ENCODE measurements around the gene PPFIA3.
"Not testable (repeated sequence)": the region's sequence is repeated elsewhere in the genome, so short reads cannot be mapped to it uniquely, and the experiment has no call there.

PPFIA3 gene

DNA sequence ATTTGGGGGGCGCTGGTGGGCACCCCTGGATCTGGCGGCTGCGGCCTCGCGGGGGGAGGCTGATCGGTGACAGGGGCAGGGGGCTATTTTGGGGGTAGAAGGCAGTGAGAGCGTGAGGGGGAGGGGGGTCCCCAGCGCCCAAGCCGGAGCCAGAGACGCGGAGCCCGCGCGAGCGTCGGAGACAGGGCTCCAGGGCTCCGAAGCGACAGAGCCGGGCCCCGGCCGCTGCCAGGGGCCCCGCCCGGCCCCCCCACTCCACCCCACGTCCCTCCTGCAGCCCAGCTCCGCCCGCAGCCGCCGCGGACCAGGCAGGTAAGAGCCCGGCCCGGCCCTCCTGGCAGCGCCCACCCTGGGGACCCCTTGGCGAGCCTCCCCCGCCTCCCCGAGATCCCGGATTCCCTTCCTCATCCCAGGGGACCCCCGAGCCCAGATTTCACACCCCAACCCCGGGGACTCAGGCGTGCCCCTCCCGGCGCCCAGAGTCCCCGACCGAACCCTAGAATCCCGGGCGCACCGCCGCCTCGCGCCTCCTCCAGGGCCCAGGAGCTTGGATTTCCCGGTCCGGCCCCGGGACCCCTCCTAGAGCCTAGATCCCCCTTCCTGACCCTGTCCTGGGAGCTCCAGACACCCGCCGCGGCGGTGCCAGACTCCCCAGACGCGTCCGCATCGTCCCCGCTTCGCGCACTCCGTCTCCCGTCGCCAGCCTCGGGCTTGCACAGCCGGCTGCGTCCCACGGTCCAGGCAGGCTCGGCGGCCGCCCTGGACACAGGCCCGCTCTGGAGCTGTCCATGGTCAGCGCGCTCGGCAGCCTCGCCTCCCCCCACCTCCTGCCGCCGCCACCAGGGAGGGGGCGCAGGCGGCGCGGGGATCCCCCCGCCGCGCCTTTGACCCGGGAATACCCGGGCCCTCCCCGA, at the start of gene PPFIA3:
Gene PPFIA3 (plus strand): TSS at position 134 of the 914 bp plus-strand sequence. CDS start 8,330 bp downstream, outside the sequence.
- ChIA-PET CTCF (interaction anchor here (0.5 to 1.8 kb wide), 4 partner anchors 13 to 596 kb away, joined by 3 to 5 read pairs (median 4); no protein-coding TSS in a partner anchor), POLR2A (ENCODE audit: low non-redundant PET) (no interaction called here)
- DNase-seq (ENCODE audit: low spot score) = no peak
- TF ChIP-seq, protein P1, sequence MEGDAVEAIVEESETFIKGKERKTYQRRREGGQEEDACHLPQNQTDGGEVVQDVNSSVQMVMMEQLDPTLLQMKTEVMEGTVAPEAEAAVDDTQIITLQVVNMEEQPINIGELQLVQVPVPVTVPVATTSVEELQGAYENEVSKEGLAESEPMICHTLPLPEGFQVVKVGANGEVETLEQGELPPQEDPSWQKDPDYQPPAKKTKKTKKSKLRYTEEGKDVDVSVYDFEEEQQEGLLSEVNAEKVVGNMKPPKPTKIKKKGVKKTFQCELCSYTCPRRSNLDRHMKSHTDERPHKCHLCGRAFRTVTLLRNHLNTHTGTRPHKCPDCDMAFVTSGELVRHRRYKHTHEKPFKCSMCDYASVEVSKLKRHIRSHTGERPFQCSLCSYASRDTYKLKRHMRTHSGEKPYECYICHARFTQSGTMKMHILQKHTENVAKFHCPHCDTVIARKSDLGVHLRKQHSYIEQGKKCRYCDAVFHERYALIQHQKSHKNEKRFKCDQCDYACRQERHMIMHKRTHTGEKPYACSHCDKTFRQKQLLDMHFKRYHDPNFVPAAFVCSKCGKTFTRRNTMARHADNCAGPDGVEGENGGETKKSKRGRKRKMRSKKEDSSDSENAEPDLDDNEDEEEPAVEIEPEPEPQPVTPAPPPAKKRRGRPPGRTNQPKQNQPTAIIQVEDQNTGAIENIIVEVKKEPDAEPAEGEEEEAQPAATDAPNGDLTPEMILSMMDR (conservative IDR thresholded peaks at IDR 0.05; ENCODE audit: low read depth) = no peak
- H3K27ac ChIP-seq = peak within 1 kb of the TSS; percentile 88

DNA sequence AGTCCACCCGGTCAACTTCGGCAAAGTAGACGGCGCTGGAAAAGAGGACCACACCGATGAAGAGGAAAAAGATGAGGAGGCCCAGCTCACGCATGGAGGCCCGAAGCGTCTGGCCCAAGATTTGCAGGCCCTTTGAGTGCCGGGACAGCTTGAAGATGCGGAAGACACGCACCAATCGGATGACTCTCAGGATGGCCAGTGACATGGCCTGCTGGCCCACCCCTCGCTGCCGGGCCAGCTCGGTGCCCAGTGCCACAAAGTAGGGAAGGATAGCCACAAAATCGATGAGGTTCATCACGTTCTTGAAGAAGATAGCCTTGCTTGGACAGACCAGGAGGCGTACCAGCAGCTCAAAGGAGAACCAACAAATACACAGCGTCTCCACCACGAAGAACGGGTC, 48.9 kb upstream of the PPFIA3 start:
- ChIA-PET POLR2A (ENCODE audit: low non-redundant PET) (interaction anchor here (0.6 kb wide), 1 partner anchor 12 kb away, joined by 4 read pairs; no protein-coding TSS in a partner anchor), CTCF (interaction anchor here (0.6 to 0.7 kb wide), 2 partner anchors 44 to 151 kb away, joined by 3 to 4 read pairs; partner anchors contain the start of gene LIN7B)
- H3K27ac ChIP-seq = no peak overlapping the region
- DNase-seq (ENCODE audit: low spot score) = no peak
- TF ChIP-seq, protein P1 (conservative IDR thresholded peaks at IDR 0.05; ENCODE audit: low read depth) = no peak

DNA sequence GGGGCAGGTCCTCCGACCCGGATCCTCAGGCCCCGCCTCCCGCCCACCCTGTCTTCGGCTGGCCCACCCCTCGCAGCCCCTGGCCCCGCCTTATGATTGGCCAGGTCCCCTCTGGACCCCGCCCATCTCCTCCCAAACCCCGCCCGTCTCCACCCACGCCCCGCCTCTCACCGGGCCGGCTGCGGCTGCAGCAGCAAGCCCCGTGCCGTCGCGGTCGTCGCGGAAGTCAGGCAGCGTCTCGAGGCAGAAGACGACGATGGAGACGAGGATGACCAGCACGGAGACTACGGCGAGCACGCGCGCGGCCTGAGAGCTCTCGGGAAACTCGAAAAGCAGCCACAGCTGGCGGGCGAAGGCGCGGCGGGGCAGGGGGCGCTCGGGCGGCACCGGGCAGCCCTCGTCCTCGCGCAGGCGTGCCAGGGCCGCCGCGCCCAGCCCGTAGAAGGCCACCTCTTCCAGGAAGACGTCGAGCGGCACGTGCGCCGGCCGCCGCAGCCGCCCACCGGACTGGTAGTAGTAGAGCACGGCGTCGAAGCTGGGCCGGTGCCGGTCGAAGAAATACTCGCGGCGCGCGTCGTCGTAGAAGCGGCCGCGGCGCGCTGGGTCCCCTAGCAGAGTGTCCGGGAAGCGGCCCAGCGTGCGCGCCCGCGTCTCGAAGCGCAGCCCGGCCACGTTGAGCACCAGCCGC, 47.3 kb upstream of the PPFIA3 start:
- CTCF ChIA-PET = no interaction called here
- DNase-seq (ENCODE audit: low spot score) = no peak
- POLR2A ChIA-PET (ENCODE audit: low non-redundant PET) = no interaction called here
- no peak overlapping the region for H3K27ac ChIP-seq
- TF ChIP-seq, protein P1 (conservative IDR thresholded peaks at IDR 0.05; ENCODE audit: low read depth) = no peak

DNA sequence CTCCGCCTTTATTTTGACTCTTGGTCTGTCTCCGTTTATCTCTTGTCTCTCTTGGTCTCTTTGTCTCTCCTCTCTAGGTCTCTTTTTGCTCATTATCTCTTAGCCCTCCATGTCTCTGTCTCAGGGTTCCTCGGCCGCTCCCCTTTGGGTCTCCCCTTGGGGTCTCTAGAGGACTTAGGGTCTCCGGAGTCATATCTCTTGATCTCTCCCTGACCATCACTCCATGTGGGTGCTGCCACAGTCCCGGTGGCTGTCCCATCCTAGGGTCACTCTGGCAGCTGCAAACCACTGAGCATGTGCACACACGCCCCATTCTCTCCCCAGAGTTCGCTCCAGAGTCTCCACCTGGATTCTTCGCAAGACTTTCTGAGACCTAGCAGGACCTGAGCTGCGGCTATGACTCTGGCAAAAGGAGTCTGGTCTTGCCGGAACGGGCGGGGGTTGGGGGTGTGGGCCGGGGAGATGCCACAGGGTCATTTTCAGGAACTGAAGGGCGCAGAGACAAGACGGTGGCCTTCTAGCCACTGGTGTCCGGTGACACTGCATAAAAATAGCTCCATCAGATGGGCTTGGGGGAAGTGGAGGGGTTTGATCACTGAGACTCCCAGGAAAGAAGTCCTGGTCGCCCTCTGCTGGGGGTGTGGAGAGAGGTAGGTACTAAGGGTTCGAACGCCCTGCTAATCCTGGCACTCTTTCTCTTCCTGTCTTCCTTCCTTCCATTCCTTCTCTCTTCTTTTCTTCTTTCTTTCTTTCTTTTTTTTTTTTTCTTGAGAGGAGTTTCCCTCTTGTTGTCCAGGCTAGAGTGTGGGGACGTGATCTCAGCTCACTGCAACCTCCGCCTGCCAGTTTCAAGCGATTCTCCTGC, 45.6 kb upstream of the PPFIA3 start:
- no peak overlapping the region for H3K27ac ChIP-seq
- CTCF ChIA-PET = interaction anchor here (0.6 to 1.1 kb wide), 7 partner anchors 8 to 291 kb away, joined by 3 to 4 read pairs (median 3); no protein-coding TSS in a partner anchor
- DNase-seq (ENCODE audit: low spot score) = no peak
- POLR2A ChIA-PET (ENCODE audit: low non-redundant PET) = interaction anchor here (0.7 kb wide), 2 partner anchors 66 to 236 kb away, joined by 3 to 4 read pairs; no protein-coding TSS in a partner anchor
- TF ChIP-seq, protein P1 (conservative IDR thresholded peaks at IDR 0.05; ENCODE audit: low read depth) = 0 out of 2 replicates have a peak, but pooled peaks have one; percentile 11

DNA sequence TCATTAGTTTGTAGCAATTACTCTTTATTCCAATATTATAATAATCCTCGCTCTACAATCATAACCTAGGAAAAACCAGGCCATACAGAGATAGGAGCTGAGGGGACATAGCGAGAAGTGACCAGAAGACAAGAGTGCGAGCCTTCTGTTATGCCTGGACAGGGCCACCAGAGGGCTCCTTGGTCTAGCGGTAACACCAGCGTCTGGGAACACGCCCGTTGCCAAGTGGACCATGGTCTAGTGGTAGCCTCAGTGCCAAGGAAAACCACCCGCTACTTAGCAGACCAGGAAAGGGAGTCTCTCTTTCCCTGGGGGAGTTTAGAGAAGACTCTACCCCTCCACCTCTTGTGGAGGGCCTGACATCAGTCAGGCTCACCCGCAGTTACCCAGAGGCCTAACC, 44.5 kb upstream of the PPFIA3 start:
- POLR2A ChIA-PET (ENCODE audit: low non-redundant PET) = not testable (repeated sequence)
- CTCF ChIA-PET = interaction anchor here (0.6 to 0.7 kb wide), 2 partner anchors 43 to 292 kb away, joined by 3 read pairs; partner anchors contain the start of gene CGB2

More for the DNA sequence above, 44.5 kb upstream of the PPFIA3 start:
- DNase-seq (ENCODE audit: low spot score); H3K27ac ChIP-seq: not testable (repeated sequence)
- TF ChIP-seq, protein P1 (conservative IDR thresholded peaks at IDR 0.05; ENCODE audit: low read depth) = peak; percentile 71
